Motor neuron (in vitro differentiated cells): ENCODE measurements around the gene PCSK7. TPM values are rescaled to one million over a fixed set of nuclear protein-coding genes. Genes with fewer than 3 reads are reported as not detected.
A peak's percentile ranks its signal among the peaks of the same experiment; 100 is the strongest.

Source experiments
- ATAC-seq, 8 experiments: fragments of 200-7000 bp; cut with Tn5 transposase; replicated peaks in 6 of 8; 2 replicates each; pipeline ENCODE4 v1.8.0; 2021; ENCODE audit warnings: mild to moderate bottlenecking in 8 of 8, moderate library complexity in 8 of 8
- H3K27ac ChIP-seq, 2 donors: fragments of 250-450 bp; sonication (Bioruptor Pico); 2 replicates each; pipeline ENCODE4 v1.9.0; 2021; ENCODE audit warnings: antibody characterized with exemption in 2 of 2, mild to moderate bottlenecking in 2 of 2, moderate library complexity in 1 of 2
- H3K4me1 ChIP-seq, 2 donors: fragments of 250-450 bp; sonication (Bioruptor Pico); replicated peaks in 1 of 2; 2 replicates each; pipeline ENCODE4 v1.6.1; 2021; ENCODE audit warnings: antibody characterized with exemption in 2 of 2, mild to moderate bottlenecking in 2 of 2, moderate library complexity in 1 of 2
- H3K4me3 ChIP-seq, 5 donors: fragments of 250-450 bp; sonication (Bioruptor Pico); 2 replicates each; pipeline ENCODE4 v1.9.0; 2021; ENCODE audit warnings: antibody characterized with exemption in 5 of 5, mild to moderate bottlenecking in 5 of 5, moderate library complexity in 4 of 5
- WGBS, 10 experiments: fragments of 450-650 bp; shearing (Covaris generic); methylation state at CpG; one replicate each; pipeline ENCODE4 v1.0.0; 2022; 5-methylcytosine and 5-hydroxymethylcytosine counted together
- in situ Hi-C, 9 experiments: fragments of 400-800 bp; cut with MboI; loops; one replicate each; pipeline ENCODE4 v1.15.0; 2021; ENCODE audit warnings: low sequenced_read_pairs in 9 of 9, low pct_unique_long_range_greater_than_20kb in 2 of 9; ENCODE audit not compliant: unreplicated experiment in 9 of 9
- total RNA-seq, 8 experiments: library from RNA; unstranded; fragments of 300-600 nt; gene quantifications; 2 replicates each; pipeline versions ENCODE4 v1.2.3 to v1.2.4, GENCODE V29; 2022

Gene PCSK7
- total RNA-seq, 8 experiments from 2014 or later: 14.2 to 54.1 (median 21.1) TPM

DNA sequence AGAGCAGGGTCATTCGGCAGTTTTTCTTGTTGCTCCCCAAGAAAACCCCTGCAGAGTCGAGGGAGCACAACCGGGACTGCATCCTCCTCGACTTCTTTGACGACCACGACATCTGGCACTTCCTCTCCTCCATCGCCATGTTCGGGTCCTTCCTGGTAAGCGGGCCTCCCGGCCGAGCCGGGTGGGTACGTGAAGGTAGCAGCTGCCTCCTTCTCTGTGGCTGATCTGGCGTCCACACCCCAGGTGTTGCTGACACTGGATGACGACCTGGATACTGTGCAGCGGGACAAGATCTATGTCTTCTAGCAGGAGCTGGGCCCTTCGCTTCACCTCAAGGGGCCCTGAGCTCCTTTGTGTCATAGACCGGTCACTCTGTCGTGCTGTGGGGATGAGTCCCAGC, 36.1 kb downstream of the PCSK7 start:
- H3K4me1 ChIP-seq: peaks cover 3 to 4% of the 10 kb centered on the region in 2 donors
- 83 to 100% (median 95%) methylated on average over 1 to 9 of the region's 19 CpGs; no CpG with 5 or more reads in 5 of the 10 experiments for WGBS, 10 experiments
- ATAC-seq: no peak
- H3K27ac ChIP-seq: no peak overlapping the region
- no peak overlapping the region for H3K4me3 ChIP-seq
- in situ Hi-C loops: no loop called here

GRCh38 chr11:117195258-117195657, 36.6 kb downstream of the PCSK7 start:
- H3K4me3 ChIP-seq: no peak overlapping the region
- peaks cover 3 to 4% of the 10 kb centered on the region in 2 donors for H3K4me1 ChIP-seq
- no peak for ATAC-seq
- in situ Hi-C loops: no loop called here
- WGBS, 10 experiments: 62 to 100% (median 83%) methylated on average over 1 to 4 of the region's 4 CpGs; no CpG with 5 or more reads in 1 of the 10 experiments
- no peak overlapping the region for H3K27ac ChIP-seq

DNA sequence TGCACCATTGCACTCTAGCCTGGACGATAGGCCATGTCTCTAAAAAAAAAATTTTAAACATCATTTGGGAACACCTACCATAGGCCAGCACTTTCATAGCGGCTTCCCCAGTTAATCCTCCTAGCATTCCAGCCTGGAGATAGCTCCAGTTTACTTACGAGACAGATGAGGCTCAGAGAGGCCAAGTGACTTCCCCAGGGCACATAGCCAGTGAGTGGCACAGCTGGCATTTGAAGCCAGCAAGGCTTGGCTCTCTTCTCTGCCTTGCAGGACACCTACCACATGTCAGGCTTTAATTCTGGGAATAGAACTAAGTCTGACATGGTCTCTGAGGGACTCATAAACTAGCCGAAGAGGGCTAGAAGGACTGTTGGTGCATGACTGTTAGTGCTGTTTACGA, 37.6 kb downstream of the PCSK7 start:
- no peak overlapping the region for H3K4me3 ChIP-seq
- 70 to 100% (median 85%) methylated on average over 1 to 4 of the region's 5 CpGs; no CpG with 5 or more reads in 3 of the 10 experiments for WGBS, 10 experiments
- no peak for ATAC-seq
- in situ Hi-C loops: no loop called here
- H3K27ac ChIP-seq: no peak overlapping the region
- peaks cover 3 to 4% of the 10 kb centered on the region in 2 donors for H3K4me1 ChIP-seq

DNA sequence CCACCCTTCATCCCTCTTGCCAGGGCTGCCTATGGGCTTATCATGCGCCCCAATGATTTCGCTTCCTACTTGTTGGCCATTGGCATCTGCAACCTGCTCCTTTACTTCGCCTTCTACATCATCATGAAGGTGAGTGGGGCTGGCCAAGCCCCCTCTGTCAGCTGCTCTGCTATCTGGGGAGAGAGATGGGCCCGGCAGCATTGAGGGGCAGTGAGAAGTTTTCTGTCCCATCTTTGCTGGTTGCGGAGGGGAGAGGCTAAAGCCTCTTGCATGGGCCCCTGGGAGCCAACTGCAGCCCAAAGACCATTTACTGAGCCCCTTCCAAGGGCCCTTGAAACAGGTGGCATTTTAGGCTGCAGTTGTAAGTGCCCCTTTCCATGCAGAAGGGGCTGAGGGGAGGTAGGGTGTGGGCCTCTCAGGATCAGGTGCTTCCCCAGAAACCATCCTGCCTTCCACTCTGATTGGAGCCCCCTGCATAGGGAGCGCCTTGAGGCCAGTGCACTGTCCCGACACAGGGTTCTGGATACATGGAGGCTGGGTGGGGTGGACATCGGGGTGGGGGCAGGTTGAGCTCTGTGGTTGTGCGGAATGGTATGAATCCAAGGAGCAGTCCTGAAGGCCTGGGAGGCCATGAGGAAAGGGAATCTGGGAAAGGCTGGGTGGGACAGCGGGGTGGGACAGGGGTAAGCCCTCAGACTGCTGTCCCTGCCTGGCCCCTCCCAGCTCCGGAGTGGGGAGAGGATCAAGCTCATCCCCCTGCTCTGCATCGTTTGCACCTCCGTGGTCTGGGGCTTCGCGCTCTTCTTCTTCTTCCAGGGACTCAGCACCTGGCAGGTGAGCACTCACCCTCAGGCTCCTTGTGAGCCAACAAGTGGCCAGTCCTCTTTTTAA, 38.5 kb downstream of the PCSK7 start:
- 90 to 100% (median 98%) methylated on average over 1 to 8 of the region's 15 CpGs; no CpG with 5 or more reads in 4 of the 10 experiments for WGBS, 10 experiments
- no peak for ATAC-seq
- Histone ChIP-seq H3K4me1 (no peaks in the 10 kb centered on the region), H3K27ac (no peak overlapping the region), H3K4me3 (no peak overlapping the region)
- in situ Hi-C loops: no loop called here

GRCh38 chr11:117192401-117192875, 39.4 kb downstream of the PCSK7 start:
- Histone ChIP-seq H3K4me1 (no peaks in the 10 kb centered on the region), H3K4me3 (no peak overlapping the region), H3K27ac (no peak overlapping the region)
- in situ Hi-C loops: no loop called here
- 93 to 94% methylated on average over 3 of the region's 17 CpGs; no CpG with 5 or more reads in 8 of the 10 experiments for WGBS, 10 experiments
- ATAC-seq: no peak

GRCh38 chr11:117191680-117192400, 40.0 kb downstream of the PCSK7 start:
- WGBS, 10 experiments: 67 to 100% (median 93%) methylated on average over 1 to 6 of the region's 26 CpGs; no CpG with 5 or more reads in 4 of the 10 experiments
- ATAC-seq: no peak
- no peaks in the 10 kb centered on the region for H3K4me1 ChIP-seq
- in situ Hi-C loops: no loop called here
- no peak overlapping the region for H3K27ac ChIP-seq
- H3K4me3 ChIP-seq: no peak overlapping the region

GRCh38 chr11:117189941-117190544, 41.8 kb downstream of the PCSK7 start:
- peak in 1 of 8 experiments; percentile 12 for ATAC-seq
- WGBS, 10 experiments: 67 to 80% (median 67%) methylated on average over 1 to 2 of the region's 8 CpGs; no CpG with 5 or more reads in 7 of the 10 experiments
- Histone ChIP-seq H3K4me1 (no peaks in the 10 kb centered on the region), H3K4me3 (no peak overlapping the region), H3K27ac (no peak overlapping the region)
- in situ Hi-C loops: no loop called here

DNA sequence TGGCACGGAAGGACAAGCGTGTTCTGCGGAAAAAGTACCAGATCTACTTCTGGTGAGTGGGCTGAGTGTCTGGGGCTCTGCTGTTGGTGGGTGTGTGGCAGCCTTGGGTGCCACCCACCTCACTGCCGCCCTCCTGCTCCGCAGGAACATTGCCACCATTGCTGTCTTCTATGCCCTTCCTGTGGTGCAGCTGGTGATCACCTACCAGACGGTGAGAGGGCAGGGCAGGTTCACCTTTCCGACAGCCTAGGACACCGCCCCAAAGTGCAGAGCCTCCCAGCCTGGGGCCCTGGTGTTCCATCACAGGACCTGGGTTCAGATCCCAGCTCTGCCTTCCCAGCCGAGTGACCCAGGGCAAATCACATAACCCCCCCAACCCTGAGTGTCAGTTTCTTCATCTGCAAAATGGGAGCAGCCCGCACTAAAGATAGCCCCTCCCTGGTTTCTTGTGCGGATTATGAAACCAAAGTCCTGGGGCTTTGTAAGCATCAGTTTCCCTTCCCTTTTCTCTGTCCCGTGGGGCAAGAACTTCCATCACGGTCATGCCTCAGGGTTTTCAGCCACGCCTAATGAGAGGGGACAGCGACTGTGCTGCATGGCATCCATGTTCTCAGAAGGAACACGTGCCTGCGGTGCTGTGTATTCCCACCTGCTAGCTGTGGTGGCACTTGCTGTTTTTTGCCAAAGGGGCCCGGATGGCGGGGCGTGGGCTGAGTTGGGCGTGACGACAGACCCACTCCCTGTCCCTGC, 42.5 kb downstream of the PCSK7 start:
- no peak overlapping the region for H3K4me3 ChIP-seq
- no peak for ATAC-seq
- H3K27ac ChIP-seq: no peak overlapping the region
- in situ Hi-C loops: no loop called here
- no peaks in the 10 kb centered on the region for H3K4me1 ChIP-seq
- WGBS, 10 experiments: 80 to 100% (median 88%) methylated on average over 1 to 12 of the region's 22 CpGs; no CpG with 5 or more reads in 6 of the 10 experiments

GRCh38 chr11:117188620-117189081, 43.2 kb downstream of the PCSK7 start:
- no peak overlapping the region for H3K27ac ChIP-seq
- 70 to 100% (median 87%) methylated on average over 2 to 11 of the region's 20 CpGs; no CpG with 5 or more reads in 5 of the 10 experiments for WGBS, 10 experiments
- no peaks in the 10 kb centered on the region for H3K4me1 ChIP-seq
- no peak overlapping the region for H3K4me3 ChIP-seq
- no peak for ATAC-seq
- in situ Hi-C loops: no loop called here

DNA sequence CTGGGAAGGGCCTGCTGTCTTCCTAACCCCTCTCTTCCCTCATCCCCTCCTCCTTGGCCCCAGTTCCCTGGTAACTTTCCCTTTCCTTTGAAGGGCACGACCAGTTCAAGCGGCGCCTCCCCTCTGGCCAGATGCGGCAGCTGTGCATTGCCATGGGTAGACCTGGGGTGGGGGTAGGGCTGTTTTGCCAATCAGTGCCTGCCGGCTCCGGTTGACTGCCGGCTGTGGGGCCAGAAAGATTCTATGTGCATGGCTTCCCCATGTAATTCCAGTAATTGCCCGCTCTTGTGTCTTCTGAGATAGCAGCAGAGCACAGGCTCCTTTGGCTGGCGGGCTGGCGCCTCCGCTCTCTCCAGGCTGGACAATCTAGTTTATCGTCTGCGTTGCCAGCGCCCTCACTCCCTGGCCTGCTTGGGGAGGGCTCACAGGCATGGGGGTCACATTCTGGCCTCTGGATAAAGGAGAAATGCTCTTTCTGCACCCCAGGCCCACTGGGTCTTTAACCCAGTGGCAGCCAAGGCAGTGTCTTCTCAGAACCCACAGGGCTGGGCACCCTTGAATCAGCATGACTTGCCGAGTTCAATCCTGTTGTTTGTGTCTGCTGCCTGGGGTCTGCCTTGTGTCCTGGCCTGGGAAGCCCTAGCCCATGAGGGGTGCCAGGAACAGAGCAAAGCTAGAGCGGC, 43.9 kb downstream of the PCSK7 start:
- Histone ChIP-seq H3K4me1 (no peaks in the 10 kb centered on the region), H3K4me3 (no peak overlapping the region), H3K27ac (no peak overlapping the region)
- 80 to 100% (median 100%) methylated on average over 1 to 2 of the region's 16 CpGs; no CpG with 5 or more reads in 2 of the 10 experiments for whole genome bisulfite sequencing, 10 experiments
- no peak for ATAC-seq
- in situ Hi-C loops: no loop called here

DNA sequence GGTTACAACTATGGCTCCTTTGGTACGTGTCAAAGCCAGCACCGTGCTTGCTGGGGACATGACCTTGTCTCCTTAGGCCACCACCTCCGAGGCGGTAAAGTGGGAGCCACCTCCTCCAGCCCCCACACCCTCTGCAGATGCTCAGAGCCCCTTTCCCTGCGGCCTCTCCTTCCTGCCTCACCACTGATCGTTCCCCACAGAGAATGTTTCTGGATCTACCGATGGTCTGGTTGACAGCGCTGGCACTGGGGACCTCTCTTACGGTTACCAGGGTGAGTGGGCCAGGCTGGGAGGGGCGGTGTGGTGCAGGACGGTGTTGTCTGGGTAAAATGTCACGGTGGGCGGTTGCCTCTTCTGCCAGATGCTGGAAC, 44.5 kb downstream of the PCSK7 start:
- 82 to 100% (median 100%) methylated on average over 1 to 7 of the region's 13 CpGs; no CpG with 5 or more reads in 5 of the 10 experiments for WGBS, 10 experiments
- no peak overlapping the region for H3K27ac ChIP-seq
- ATAC-seq: no peak
- H3K4me1 ChIP-seq: no peaks in the 10 kb centered on the region
- no peak overlapping the region for H3K4me3 ChIP-seq
- in situ Hi-C loops: no loop called here

- peak in 3 of 8 experiments; percentile 18 to 34 (median 30) for ATAC-seq
- no peak overlapping the region for H3K27ac ChIP-seq
Observed at GRCh38 chr11:117187007-117187406, 44.9 kb downstream of the PCSK7 start.

More at GRCh38 chr11:117187007-117187406, 44.9 kb downstream of the PCSK7 start:
- Histone ChIP-seq H3K4me1 (no peaks in the 10 kb centered on the region), H3K4me3 (no peak overlapping the region)
- WGBS, 10 experiments: 75 to 92% (median 80%) methylated on average over 1 to 2 of the region's 6 CpGs; no CpG with 5 or more reads in 6 of the 10 experiments
- in situ Hi-C loops: no loop called here
